H1 (cell line): Measurements from ENCODE around the gene LGALS9. TPM values are rescaled to one million over a fixed set of nuclear protein-coding genes. Genes with fewer than 3 reads are reported as not detected.

Source experiments
- ATF2 ChIP-seq: IDR thresholded peaks from 2 replicates; pipeline ENCODE4 v1.6.1; 2012; ENCODE audit warnings: low read length, inconsistent platforms
- polyA plus RNA-seq, 7 experiments: library from polyadenylated mRNA; depleted of rRNA in 3 of 7; stranded (reverse) in 5 of 7; unstranded in 2 of 7; fragments of >200 nt in 5 of 7; fragments of 200-250 nt in 2 of 7; gene quantifications; 1 replicate in 5 of 7; 2 replicates in 1 of 7; 4 replicates in 1 of 7; pipeline versions ENCODE4 v1.2.1 to v1.2.3, GENCODE V29; 2011 to 2013; ENCODE audit warnings: missing spikeins in 2 of 7, mixed read lengths in 2 of 7
- total RNA-seq: library from RNA; stranded (reverse); fragmentation: NEBNext Ultra II Directional; extraction: Animal tissue kit (Norgen Biotek cat#: 25700); gene quantifications from 2 replicates; pipeline ENCODE4 v1.2.1, GENCODE V29; 2021
- TF ChIP-seq, protein P1 (sequence below): fragments of 300-600 bp; sonication (generic); IDR thresholded peaks from 2 replicates; pipeline ENCODE4 v1.7.1; 2012; ENCODE audit warnings: low read length, moderate library complexity, mild to moderate bottlenecking, inconsistent platforms; ENCODE audit not compliant: insufficient replicate concordance

Gene LGALS9
- total and polyA plus RNA-seq, 2 of the 8 experiments (the other 6 are each of a cell fraction or from before 2014, with no cell fraction given) = 0.95 to 1.7 TPM

DNA sequence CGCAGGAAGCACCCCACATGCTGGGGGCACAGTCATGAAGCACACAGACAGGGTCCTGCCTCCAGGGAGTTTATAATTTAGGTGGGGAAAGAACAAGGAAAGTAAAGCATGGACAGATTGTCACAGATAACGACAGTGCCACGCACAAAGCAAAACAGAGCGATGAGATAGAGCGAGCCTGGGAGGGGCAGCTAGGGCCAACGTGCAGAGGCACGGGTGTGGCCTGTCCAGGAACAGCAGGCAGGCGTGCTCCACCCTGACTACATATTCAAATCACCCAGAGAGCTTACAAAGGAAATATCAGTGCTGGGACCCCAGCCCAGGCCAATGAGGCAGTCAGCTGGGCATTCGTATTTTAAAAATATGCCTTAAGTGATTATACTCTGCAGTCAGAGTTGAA is 16.8 kb downstream of the LGALS9 start (continued):
- TF ChIP-seq, protein P1, sequence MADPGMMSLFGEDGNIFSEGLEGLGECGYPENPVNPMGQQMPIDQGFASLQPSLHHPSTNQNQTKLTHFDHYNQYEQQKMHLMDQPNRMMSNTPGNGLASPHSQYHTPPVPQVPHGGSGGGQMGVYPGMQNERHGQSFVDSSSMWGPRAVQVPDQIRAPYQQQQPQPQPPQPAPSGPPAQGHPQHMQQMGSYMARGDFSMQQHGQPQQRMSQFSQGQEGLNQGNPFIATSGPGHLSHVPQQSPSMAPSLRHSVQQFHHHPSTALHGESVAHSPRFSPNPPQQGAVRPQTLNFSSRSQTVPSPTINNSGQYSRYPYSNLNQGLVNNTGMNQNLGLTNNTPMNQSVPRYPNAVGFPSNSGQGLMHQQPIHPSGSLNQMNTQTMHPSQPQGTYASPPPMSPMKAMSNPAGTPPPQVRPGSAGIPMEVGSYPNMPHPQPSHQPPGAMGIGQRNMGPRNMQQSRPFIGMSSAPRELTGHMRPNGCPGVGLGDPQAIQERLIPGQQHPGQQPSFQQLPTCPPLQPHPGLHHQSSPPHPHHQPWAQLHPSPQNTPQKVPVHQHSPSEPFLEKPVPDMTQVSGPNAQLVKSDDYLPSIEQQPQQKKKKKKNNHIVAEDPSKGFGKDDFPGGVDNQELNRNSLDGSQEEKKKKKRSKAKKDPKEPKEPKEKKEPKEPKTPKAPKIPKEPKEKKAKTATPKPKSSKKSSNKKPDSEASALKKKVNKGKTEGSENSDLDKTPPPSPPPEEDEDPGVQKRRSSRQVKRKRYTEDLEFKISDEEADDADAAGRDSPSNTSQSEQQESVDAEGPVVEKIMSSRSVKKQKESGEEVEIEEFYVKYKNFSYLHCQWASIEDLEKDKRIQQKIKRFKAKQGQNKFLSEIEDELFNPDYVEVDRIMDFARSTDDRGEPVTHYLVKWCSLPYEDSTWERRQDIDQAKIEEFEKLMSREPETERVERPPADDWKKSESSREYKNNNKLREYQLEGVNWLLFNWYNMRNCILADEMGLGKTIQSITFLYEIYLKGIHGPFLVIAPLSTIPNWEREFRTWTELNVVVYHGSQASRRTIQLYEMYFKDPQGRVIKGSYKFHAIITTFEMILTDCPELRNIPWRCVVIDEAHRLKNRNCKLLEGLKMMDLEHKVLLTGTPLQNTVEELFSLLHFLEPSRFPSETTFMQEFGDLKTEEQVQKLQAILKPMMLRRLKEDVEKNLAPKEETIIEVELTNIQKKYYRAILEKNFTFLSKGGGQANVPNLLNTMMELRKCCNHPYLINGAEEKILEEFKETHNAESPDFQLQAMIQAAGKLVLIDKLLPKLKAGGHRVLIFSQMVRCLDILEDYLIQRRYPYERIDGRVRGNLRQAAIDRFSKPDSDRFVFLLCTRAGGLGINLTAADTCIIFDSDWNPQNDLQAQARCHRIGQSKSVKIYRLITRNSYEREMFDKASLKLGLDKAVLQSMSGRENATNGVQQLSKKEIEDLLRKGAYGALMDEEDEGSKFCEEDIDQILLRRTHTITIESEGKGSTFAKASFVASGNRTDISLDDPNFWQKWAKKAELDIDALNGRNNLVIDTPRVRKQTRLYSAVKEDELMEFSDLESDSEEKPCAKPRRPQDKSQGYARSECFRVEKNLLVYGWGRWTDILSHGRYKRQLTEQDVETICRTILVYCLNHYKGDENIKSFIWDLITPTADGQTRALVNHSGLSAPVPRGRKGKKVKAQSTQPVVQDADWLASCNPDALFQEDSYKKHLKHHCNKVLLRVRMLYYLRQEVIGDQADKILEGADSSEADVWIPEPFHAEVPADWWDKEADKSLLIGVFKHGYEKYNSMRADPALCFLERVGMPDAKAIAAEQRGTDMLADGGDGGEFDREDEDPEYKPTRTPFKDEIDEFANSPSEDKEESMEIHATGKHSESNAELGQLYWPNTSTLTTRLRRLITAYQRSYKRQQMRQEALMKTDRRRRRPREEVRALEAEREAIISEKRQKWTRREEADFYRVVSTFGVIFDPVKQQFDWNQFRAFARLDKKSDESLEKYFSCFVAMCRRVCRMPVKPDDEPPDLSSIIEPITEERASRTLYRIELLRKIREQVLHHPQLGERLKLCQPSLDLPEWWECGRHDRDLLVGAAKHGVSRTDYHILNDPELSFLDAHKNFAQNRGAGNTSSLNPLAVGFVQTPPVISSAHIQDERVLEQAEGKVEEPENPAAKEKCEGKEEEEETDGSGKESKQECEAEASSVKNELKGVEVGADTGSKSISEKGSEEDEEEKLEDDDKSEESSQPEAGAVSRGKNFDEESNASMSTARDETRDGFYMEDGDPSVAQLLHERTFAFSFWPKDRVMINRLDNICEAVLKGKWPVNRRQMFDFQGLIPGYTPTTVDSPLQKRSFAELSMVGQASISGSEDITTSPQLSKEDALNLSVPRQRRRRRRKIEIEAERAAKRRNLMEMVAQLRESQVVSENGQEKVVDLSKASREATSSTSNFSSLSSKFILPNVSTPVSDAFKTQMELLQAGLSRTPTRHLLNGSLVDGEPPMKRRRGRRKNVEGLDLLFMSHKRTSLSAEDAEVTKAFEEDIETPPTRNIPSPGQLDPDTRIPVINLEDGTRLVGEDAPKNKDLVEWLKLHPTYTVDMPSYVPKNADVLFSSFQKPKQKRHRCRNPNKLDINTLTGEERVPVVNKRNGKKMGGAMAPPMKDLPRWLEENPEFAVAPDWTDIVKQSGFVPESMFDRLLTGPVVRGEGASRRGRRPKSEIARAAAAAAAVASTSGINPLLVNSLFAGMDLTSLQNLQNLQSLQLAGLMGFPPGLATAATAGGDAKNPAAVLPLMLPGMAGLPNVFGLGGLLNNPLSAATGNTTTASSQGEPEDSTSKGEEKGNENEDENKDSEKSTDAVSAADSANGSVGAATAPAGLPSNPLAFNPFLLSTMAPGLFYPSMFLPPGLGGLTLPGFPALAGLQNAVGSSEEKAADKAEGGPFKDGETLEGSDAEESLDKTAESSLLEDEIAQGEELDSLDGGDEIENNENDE = no peak
- no peak for TF ChIP-seq ATF2
